Panc1 (cell line): ENCODE data around the gene CDKAL1. TPM values are rescaled to one million over a fixed set of nuclear protein-coding genes. Genes with fewer than 3 reads are reported as not detected.

ENCODE experiments used
- ATAC-seq: fragments of 200-7000 bp; cut with Tn5 transposase; 2 replicates; pipeline ENCODE4 v1.9.1; 2020; ENCODE audit warnings: mild to moderate bottlenecking, moderate library complexity
- BruUV-seq: library from RNA; stranded (reverse); fragments of 400-500 nt; replicated peaks from 2 replicates; lab custom pipeline; 2021; lab: Mats Ljungman, UMichigan
- CTCF ChIA-PET: fragments of 300-600 bp; sonication (Branson Sonifier 250); formaldehyde crosslinking; loops from one replicate; lab custom pipeline; 2022; ENCODE audit warnings: antibody characterized with exemption; lab: Charles Lee
- POLR2A ChIA-PET: fragments of 300-600 bp; sonication (Branson Sonifier 250); formaldehyde crosslinking; loops from one replicate; lab custom pipeline; 2022; ENCODE audit warnings: antibody characterized with exemption; lab: Charles Lee
- DNase-seq: peaks from one replicate; pipeline ENCODE4 v3.0.0-alpha.2; 2010; ENCODE audit warnings: low read depth, low spot score
- H3K27ac ChIP-seq: 2 replicates; pipeline ENCODE4 v1.5.1; 2011; ENCODE audit warnings: mild to moderate bottlenecking, low read length, inconsistent platforms
- H3K27me3 ChIP-seq: fragments of 200-500 bp; sonication (Bioruptor generic); 2 replicates; pipeline ENCODE4 v1.6.0; 2014; ENCODE audit warnings: low read length, inconsistent platforms; ENCODE audit not compliant: control insufficient read depth, insufficient read depth
- H3K36me3 ChIP-seq: fragments of 200-500 bp; sonication (Bioruptor generic); 2 replicates; pipeline ENCODE4 v1.5.1; 2014; ENCODE audit warnings: inconsistent platforms, mild to moderate bottlenecking, low read length, moderate library complexity; ENCODE audit not compliant: control insufficient read depth, insufficient read depth
- H3K4me1 ChIP-seq: 2 replicates; pipeline ENCODE4 v1.5.1; 2011; ENCODE audit warnings: inconsistent platforms, mild to moderate bottlenecking, low read length, moderate library complexity; ENCODE audit not compliant: control insufficient read depth, insufficient read depth
- H3K4me3 ChIP-seq, 2 experiments: 2 replicates each; pipeline ENCODE4 v1.5.1; 2011 to 2012; ENCODE audit warnings: low read depth in 2 of 2, low read length in 2 of 2, mild to moderate bottlenecking in 2 of 2, inconsistent platforms in 1 of 2, moderate library complexity in 1 of 2
- H3K9me3 ChIP-seq: fragments of 200-500 bp; sonication (Bioruptor generic); 2 replicates; pipeline ENCODE4 v1.5.1; 2014; ENCODE audit warnings: low read depth, mild to moderate bottlenecking, inconsistent platforms, low read length, moderate library complexity; ENCODE audit not compliant: control insufficient read depth, insufficient read depth
- POLR2AphosphoS5 ChIP-seq: IDR thresholded peaks from 2 replicates; pipeline ENCODE4 v1.6.1; 2012; ENCODE audit warnings: mild to moderate bottlenecking, low read depth, low read length, moderate library complexity
- SIN3A ChIP-seq: IDR thresholded peaks from 2 replicates; pipeline ENCODE4 v1.6.1; 2012; ENCODE audit warnings: low read depth, mild to moderate bottlenecking, low read length, moderate library complexity, borderline replicate concordance; ENCODE audit not compliant: insufficient read depth
- TCF7L2 ChIP-seq: IDR thresholded peaks from 2 replicates; pipeline ENCODE4 v1.6.1; 2011; ENCODE audit warnings: mild to moderate bottlenecking, low read depth, low read length, inconsistent platforms
- in situ Hi-C: cut with HindIII; loops from 2 replicates; pipeline ENCODE4 v1.10.0; 2016; ENCODE audit warnings: low sequenced_read_pairs, low pct_unique_long_range_greater_than_20kb
- intact Hi-C: fragments of 100-400 bp; cut with micrococcal nuclease; formaldehyde crosslinking; loops from one replicate; pipeline ENCODE4 v1.10.0; 2022; ENCODE audit not compliant: unreplicated experiment
- total RNA-seq: library from RNA; stranded (reverse); gene quantifications from one replicate; pipeline ENCODE4 v1.2.1, GENCODE V29; 2021; ENCODE audit not compliant: unreplicated experiment
- TF ChIP-seq, protein P1 (sequence below): fragments of 450-650 bp; IDR thresholded peaks from 2 replicates; pipeline ENCODE4 v1.5.1; 2017; ENCODE audit warnings: mild to moderate bottlenecking
- TF ChIP-seq, protein P2 (sequence below), 2 experiments: IDR thresholded peaks; 2 replicates each; pipeline ENCODE4 v1.6.1; 2011 to 2012; ENCODE audit warnings: low read depth in 2 of 2, control low read depth in 1 of 2, low read length in 1 of 2, mild to moderate bottlenecking in 1 of 2, moderate library complexity in 1 of 2; ENCODE audit not compliant: insufficient read depth in 1 of 2

CDKAL1 gene
- total RNA-seq, 1 experiment from 2014 or later, result 14.5 TPM

DNA sequence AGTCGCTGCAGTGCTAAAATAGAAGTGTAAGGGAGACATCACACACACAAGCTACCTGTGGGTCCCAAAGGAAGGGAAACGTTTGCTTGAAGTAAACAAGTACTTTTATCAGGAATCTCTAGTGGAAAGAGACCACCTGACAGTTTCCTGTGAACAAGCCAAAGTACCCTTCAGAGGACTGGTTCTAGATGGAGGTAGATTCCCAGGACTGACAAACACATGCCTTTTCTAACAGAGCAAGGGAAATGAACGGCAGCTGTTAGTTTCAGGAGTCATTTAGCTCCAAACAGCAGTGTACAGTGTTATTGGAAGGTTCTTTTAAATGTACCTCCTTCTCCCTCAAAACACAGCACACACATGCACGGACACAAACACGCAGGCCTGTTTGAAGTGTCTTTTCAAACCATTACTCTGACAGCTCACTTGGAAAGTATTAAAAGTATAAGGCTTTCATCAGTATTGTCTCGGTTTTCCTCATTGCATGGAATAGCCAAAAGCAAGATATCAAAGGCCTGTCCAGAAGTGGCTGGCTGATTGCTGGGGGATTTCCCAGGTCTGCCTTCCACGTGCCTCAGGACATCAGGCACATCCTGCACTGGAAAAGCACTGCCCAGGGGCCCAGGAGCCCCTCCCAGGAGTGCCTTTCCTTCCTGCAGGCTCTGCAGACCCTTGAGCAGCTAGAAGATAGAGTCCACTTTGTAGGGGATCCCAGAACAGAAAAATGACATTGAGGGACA lies 666.0 kb downstream of the CDKAL1 start:
- Histone ChIP-seq H3K4me3 (no peak overlapping the region), H3K36me3 (no peaks in the 10 kb centered on the region), H3K27ac (peak overlapping the region; percentile 26; the same call in 1 of the 2 replicates), H3K27me3 (no peaks in the 10 kb centered on the region), H3K9me3 (no peaks in the 10 kb centered on the region), H3K4me1 (peaks cover 7% of the 10 kb centered on the region; the same call in 1 of the 2 replicates)
- DNase-seq (no peak), ATAC-seq (no peak)
- no TSS peak for BruUV-seq
- intact Hi-C loops, result no loop called here
- ChIA-PET POLR2A (interaction anchor here (0.6 kb wide), 1 partner anchor 681 kb away, joined by 3 read pairs; no protein-coding TSS in a partner anchor), CTCF (no interaction called here)
- in situ Hi-C loops, result no loop called here
- TF ChIP-seq, protein P1, sequence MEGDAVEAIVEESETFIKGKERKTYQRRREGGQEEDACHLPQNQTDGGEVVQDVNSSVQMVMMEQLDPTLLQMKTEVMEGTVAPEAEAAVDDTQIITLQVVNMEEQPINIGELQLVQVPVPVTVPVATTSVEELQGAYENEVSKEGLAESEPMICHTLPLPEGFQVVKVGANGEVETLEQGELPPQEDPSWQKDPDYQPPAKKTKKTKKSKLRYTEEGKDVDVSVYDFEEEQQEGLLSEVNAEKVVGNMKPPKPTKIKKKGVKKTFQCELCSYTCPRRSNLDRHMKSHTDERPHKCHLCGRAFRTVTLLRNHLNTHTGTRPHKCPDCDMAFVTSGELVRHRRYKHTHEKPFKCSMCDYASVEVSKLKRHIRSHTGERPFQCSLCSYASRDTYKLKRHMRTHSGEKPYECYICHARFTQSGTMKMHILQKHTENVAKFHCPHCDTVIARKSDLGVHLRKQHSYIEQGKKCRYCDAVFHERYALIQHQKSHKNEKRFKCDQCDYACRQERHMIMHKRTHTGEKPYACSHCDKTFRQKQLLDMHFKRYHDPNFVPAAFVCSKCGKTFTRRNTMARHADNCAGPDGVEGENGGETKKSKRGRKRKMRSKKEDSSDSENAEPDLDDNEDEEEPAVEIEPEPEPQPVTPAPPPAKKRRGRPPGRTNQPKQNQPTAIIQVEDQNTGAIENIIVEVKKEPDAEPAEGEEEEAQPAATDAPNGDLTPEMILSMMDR, result no peak
- TF ChIP-seq, protein P2, sequence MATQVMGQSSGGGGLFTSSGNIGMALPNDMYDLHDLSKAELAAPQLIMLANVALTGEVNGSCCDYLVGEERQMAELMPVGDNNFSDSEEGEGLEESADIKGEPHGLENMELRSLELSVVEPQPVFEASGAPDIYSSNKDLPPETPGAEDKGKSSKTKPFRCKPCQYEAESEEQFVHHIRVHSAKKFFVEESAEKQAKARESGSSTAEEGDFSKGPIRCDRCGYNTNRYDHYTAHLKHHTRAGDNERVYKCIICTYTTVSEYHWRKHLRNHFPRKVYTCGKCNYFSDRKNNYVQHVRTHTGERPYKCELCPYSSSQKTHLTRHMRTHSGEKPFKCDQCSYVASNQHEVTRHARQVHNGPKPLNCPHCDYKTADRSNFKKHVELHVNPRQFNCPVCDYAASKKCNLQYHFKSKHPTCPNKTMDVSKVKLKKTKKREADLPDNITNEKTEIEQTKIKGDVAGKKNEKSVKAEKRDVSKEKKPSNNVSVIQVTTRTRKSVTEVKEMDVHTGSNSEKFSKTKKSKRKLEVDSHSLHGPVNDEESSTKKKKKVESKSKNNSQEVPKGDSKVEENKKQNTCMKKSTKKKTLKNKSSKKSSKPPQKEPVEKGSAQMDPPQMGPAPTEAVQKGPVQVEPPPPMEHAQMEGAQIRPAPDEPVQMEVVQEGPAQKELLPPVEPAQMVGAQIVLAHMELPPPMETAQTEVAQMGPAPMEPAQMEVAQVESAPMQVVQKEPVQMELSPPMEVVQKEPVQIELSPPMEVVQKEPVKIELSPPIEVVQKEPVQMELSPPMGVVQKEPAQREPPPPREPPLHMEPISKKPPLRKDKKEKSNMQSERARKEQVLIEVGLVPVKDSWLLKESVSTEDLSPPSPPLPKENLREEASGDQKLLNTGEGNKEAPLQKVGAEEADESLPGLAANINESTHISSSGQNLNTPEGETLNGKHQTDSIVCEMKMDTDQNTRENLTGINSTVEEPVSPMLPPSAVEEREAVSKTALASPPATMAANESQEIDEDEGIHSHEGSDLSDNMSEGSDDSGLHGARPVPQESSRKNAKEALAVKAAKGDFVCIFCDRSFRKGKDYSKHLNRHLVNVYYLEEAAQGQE (IDR thresholded peaks at IDR 0.05; ENCODE audit: insufficient read depth in 1 of 2, low read depth in 2 of 2, low read length in 1 of 2), result no peak
- TF ChIP-seq TCF7L2 (no peak), SIN3A (no peak), POLR2AphosphoS5 (no peak)

DNA sequence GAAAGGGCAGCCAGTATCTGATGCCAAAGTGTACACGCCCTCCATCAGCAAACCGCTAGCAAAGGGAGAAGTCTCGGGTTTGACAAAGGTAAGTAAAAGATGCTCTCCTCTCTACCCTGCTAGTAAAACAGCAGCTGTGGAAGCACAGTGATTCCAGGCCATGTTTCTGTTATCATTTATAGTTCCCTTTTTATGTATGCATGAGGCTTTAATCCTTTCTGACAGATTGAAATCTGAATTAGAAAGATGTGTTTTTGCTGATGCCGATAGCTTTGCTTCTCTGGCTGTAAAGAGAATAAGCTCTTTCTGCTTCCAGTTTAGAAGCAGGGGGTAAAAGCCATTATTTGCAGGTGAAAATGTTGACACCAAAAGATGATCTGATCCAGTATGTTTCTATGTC lies 666.9 kb downstream of the CDKAL1 start:
- TF ChIP-seq, protein P2 (IDR thresholded peaks at IDR 0.05; ENCODE audit: insufficient read depth in 1 of 2, low read depth in 2 of 2, low read length in 1 of 2), result no peak
- TF ChIP-seq, protein P1, result no peak
- TF ChIP-seq SIN3A (no peak), TCF7L2 (no peak), POLR2AphosphoS5 (no peak)
- H3K27me3 ChIP-seq, result no peaks in the 10 kb centered on the region
- intact Hi-C loops, result no loop called here
- peaks cover 7% of the 10 kb centered on the region; the same call in 1 of the 2 replicates for H3K4me1 ChIP-seq
- H3K27ac ChIP-seq, result peak overlapping the region; percentile 46; the same call in 1 of the 2 replicates
- BruUV-seq, result no TSS peak
- no peak for DNase-seq
- no peak overlapping the region for H3K4me3 ChIP-seq
- ChIA-PET POLR2A (no interaction called here), CTCF (interaction anchor here (0.6 kb wide), 1 partner anchor 14 kb away, joined by 3 read pairs; no protein-coding TSS in a partner anchor)
- no peaks in the 10 kb centered on the region for H3K36me3 ChIP-seq
- no peaks in the 10 kb centered on the region for H3K9me3 ChIP-seq
- in situ Hi-C loops, result no loop called here
- no peak for ATAC-seq
